HG02885 (cell line): ENCODE data around the gene IER3IP1.
"Not testable (repeated sequence)": the region's sequence is repeated elsewhere in the genome, so short reads cannot be mapped to it uniquely, and the experiment has no call there.

Experiments
- ATAC-seq: cut with Tn5 transposase; IDR thresholded peaks from one replicate; pipeline ENCODE4 v1.9.1; 2021; ENCODE audit warnings: mild to moderate bottlenecking; ENCODE audit not compliant: unreplicated experiment, poor library complexity

The IER3IP1 gene, protein sequence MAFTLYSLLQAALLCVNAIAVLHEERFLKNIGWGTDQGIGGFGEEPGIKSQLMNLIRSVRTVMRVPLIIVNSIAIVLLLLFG

DNA sequence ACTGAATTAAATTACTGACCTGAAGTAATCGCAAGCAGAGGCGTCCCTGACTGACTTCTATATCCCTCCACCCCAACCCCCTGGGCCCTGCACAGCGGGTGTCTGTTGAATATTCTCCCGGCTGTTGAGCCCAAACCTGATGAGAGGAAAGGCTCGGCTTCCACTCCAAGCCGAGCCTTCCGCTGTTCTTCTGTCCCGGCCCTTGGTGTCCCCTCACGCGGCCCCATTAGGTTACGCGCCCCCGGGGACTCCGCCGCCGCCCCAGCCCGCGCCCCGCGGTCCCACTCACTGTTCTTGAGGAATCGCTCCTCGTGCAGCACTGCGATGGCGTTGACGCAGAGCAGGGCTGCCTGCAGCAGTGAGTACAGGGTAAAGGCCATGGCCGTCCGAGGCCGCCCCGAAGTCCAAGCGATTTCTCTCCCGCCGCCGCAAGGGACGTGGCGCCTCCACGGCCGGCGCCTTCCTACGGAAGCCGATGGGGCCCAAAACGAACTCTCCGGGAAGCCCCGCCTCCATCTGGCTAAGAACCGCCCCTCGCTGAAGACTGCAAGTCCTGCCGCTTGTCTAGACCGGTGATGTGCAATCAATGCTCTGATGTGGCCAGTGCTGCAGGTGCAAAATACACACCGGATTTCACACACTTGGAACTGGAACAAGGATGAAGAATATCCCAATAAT, at the start of gene IER3IP1:
Gene IER3IP1 (minus strand): TSS at position 467 of the 678 bp plus-strand sequence. CDS start 87 bp downstream, at position 380.
- peak; percentile 92 for ATAC-seq

DNA sequence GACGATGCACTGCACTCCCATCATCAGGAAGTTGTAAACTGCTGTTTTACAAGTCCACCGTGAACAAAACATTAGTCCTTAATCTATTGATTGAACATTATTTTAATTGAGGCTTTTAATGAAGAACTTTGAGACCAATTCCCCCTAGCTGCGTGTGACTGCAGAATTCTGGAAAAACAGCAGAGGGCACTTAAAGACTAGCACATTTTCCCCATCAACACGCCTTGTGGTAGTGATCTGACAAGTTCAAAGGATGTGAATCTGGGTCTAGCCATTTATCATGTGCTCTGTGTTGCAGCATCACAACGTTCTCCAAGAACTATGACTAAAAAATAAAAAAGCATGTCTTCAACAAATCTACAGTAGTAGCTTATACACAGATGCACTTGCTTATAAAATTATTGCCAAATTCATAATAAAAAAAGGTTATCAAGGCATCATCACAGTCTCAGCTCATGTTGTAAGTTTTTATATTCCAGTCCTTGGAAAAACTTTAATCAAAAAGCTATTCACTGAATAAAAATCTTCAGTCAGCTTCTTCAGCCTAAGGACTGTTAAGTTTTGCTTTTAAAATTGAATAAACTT, 39.5 kb upstream of the IER3IP1 start:
- no peak for ATAC-seq

DNA sequence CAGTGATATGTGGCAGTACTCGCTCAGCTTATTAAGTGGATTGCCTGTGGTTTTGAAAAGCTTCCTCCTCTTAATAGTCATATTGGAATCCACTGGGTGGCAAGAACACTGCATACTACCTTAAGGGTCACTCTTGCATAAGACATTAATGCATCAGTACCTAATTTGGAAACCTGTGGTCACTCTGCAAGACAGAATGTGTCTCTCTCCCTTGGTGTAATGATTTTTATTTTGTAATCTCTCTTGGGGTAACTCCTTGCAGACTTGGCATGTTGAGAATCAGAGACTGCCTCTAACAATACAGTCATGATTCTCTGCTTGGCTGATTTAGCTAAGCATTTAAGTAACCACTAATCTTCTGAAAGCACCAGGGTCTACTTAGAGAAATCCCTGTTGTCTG, 33.0 kb upstream of the IER3IP1 start:
- ATAC-seq: no peak

DNA sequence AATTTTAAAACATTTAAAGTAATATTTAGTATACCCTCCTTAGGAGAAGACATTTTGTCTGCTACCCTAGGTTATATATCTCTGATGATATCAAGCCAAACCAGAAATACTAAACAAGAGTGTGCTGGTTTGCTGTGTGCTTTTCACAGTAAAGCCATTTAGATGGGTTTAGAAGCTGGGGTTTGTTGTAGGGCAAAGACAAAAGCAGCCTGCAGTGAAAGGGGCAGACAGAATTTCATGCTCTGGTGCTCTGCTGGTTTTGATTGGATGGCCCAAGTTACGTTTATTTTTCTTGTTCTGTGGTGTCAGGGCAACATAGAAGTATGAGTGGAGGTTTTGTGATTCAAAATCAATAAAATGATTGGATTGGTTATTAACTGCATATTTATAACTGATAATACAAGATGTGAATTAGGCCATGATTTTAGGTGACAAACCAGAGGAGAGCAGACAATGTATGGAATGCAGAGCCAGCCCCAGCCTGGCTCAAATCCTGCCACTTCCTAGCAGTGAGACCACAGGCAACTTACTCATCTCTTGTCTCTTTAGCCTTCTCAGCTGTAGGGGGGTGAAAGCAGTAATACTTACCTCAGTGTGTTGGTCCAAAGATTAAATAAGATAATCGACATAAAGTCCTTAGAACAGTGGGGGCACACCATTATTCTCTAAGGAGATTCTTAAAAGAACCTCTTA, 30.9 kb upstream of the IER3IP1 start:
- no peak for ATAC-seq

DNA sequence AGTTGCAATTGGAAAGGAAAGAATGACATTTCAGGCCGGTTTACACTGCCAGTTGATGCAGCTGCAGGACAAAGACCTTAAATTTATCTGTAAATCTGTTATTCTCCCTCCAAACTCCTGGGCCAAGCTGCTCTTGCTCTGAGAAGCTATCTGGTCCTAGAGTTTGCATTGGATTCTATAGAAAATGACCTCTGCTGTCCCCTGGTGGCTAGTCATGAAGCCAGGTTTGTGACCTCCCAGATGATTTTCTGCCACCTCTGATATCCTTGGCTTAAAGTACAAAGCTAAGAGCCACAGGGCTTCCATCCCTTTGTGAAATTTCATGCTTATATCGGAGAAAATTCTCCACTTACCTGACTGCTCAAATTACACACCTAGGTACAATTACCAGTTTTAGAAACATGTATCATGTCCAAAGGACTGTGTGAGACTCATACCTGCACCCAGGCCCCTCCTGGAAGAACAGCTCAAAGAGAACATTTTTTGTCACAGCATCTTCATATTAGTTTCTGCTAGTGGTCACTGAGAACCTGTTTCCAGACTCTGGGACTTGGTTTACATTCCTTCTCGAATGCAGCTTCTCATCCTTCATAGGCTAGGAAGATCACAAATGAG, 28.9 kb upstream of the IER3IP1 start:
- peak; percentile 64 for ATAC-seq

DNA sequence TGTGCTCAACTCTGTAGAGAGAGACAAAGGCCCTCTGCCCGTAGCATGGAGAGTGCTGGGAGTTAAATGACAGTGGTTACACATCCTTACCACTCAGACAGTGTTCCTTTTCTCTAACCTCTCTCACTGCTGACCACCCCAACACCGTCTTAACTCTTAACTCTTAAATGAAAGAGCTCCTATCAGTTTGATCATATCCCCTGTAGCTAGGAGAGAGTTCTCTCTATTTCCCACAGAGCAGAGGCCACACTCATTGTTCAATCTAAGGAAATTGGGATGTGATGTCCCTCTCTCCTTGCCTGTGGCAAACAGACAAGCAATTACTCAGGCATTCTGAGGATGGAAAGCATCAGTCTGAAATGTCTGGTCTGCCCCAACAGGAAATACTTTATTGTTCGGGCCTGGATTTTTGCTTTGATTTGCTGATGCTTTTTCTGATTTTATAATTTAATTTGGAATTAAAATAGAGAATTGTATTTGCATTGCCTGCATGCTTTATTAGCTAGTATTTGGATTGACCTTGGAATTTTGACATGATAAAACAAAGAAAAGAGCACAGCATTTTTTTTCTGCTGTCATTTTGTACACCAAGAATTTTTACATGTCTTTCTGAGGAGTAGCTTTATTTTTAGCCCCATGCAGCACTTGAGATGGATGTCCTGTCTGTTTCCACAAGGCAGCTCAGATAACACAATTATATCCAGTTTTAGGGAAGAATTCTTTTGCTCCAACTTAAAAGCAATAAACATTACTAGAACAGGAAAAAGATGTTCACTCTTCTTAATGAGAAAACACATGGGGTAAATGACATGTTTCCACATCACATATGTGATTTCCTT, 27.7 kb upstream of the IER3IP1 start:
- no peak for ATAC-seq

DNA sequence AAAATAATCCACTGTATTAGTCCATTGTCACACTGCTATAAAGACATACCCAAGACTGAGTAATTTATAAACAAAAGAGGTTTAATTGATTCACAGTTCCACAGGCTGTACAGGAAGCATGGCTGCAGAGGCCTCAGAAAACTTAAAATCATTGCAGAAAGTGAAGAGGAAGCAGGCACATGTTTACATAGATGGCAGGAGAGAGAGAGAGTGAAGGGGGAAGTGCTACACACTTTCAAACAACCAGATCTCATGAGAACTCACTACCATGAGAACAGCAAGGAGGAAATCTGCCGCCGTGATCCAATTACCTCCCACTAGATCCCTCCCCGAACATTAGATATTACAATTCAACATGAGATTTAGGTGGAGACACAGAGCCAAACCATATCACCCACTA, 19.8 kb upstream of the IER3IP1 start:
- not testable (repeated sequence) for ATAC-seq

DNA sequence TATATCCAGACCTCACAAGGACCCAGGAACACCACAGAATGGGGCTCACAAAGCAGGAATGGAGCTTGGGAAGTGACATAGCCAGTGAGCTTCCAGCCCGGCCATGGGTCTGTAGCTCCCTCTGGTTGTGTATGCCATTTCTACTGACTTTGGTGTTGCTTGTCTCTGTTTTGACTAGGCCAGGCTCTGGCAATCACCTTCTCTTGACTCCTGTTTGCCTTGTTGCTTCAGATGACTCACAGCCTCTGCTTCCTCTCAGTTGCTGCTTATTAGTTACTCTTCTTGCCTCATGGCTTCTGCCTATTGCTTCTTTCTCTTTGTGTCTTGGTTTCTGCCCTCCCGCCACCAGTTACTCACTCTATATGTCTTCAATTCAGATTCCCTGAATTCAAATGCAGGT, 15.8 kb upstream of the IER3IP1 start:
- no peak for ATAC-seq

DNA sequence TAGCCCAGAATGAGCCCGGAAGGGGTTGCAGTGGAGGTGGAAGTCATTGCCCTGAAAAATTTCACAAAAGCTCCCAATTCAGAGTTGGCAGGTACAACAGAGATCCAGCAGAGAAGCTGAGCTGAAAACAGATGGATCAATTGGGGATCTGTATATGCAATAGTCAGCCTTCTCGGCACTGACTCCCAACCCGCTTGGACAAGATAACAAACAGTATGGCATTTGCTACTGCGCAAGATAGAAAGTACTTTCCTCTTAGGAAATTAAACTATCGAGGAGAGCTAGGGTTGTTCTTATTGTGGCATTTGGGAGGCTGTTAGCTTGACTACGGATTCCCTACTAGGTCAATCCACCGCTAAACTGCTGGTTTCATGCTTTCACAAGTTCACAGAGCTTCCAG, 11.6 kb upstream of the IER3IP1 start:
- no peak for ATAC-seq

DNA sequence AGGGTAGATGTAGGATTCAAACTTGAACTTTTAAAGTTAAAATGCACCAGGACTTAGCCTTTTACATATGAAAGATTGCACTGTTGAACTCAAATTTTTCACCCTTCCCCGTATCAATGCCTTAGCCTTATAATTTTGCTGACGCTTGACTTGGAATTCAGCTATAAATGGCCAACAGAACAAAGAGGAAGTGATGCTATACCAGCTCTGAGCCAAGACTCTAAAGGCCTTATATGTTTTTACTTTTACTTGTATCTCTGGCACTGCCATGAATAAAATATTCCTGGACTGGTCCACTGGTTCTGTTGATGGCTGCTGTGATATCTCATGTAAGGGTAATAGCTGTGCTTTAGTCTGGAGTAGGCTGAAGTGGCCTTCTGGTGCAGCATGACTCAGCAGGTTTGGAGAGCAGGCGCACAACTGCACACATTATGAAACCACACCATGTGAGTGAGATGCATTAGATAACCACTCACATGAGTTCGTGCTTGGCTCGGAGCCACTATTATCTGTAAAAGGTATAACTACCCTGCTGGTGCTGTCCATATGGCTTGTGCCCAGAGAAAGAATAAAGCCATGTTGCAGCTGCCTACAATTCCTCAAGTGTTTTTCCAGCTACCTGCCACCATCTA, 8.4 kb upstream of the IER3IP1 start:
- ATAC-seq: no peak

DNA sequence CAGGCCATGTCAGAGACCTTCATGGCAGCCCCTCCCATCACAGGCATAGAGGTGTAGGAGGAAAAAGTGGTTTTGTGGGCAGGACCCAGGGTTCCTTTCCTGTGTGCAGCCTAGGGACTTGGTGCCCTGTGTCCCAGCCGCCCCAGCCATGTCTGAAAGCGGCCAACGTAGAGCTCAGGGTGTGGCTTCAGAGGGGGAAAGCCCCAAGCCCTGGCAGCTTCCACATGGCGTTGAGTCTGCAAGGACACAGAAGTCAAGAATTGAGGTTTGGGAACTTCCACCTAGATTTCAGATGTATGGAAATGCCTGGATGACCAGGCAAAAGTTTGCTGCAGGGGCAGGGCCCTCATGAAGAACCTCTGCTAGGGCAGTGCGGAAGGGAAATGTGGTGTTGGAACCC, 6.0 kb upstream of the IER3IP1 start:
- ATAC-seq: not testable (repeated sequence)

DNA sequence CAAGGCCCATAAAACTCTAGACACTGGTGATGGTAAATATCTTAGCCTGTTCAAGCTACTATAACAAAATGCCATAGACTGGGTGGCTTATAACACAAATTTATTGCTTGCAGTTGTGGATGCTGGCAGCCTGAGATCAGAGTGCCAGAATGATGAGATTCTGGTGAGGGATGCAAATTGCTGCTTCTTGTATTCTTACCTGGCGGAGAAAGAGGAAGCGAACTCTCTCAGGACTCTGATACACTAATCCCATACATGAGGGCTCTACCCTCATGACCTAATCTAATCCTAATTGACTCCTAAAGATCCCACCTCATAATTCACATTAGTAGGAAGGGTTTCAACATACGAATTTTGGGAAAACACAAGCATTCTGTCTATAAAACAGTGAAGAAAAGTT, 4.6 kb upstream of the IER3IP1 start:
- no peak for ATAC-seq

DNA sequence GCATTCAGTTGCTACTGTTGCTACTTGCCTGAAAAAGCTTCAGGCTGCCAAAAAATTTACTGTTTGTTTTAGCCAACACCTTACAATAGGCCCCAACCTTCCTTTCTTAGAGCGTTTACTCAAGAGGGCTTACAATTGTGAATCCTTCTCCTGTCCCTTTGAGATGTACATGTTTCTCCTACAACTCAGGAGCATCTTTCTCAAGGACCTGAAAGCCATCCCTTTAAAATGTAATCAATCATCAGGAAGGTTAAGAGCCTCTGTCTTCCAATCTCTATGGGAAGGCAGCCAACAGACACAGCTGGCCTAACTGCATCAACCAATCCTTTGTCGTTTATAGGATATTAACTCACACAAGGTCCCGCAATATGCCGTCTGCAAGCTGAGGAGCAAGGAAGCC, 3.4 kb upstream of the IER3IP1 start:
- ATAC-seq: no peak

DNA sequence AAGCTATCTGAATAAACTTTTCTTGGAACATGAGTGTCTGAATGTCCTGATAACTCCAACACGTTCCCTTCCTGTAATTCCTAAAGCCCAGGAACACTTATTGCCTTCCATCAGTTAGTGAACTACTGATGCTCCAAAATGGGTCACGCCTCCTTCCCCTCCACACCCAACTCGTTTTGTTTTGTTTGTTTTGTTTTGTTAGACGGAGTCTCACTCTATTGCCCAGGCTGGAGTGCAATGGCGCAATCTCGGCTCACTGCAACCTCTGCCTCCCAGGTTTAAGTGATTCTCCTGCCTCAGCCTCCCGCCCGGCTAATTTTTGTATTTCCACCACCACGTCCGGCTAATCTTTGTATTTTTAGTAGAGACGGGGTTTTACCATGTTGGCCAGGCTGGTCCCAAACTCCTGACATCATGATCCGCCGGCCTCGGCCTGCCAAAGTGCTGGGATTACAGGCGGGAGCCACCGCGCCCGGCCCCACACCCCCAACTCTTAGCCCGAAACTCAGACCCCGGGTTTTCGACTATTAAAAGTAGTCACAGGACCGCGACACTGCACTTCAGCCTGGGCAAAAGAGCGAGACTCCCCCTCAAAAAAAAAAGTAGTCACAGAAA, 774 bp downstream of the IER3IP1 start:
- peak; percentile 9 for ATAC-seq

DNA sequence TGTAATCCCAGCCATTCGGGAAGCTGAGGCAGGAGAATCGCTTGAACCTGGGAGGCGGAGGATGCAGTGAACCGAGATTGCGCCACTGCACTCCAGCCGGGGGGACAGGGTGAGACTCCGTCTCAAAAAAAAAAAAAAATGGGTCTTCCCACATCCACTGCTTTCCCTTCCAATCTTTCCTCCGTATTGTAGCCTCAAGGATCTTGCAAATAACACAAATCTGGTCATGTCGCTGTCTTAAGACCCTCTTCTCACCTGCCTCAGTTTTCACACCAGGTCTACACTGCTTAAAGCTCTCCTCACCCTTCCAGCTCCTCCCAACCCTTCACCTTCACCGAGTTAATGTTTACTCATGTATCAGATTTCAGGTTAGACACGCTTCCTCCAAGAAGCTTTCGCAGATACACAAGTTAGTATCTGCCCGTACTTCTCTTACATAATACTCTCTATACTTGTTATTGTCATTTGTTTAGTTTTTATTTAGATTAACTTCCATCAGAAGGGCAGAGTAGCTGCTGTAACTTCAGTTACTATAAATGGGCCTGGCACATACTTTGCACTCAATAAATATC, 1.5 kb downstream of the IER3IP1 start:
- no peak for ATAC-seq

DNA sequence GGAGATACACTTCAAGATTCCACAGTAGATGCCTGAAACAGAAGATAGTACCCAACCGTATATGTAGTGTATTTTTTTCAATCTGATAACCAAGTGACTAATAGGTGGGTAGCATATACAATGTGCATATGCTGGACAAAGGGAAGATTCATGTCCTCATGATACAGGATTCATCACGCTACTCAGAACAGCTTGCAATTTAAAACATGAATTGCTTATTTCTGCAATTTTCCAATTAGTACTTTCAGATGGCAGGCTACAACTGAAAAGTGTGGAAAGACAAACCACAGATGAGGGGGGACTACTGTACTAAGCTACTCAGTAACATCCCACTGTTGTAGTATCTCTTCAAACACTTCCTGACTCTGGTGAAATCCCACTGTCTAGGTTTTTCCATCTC, 3.7 kb downstream of the IER3IP1 start:
- no peak for ATAC-seq

DNA sequence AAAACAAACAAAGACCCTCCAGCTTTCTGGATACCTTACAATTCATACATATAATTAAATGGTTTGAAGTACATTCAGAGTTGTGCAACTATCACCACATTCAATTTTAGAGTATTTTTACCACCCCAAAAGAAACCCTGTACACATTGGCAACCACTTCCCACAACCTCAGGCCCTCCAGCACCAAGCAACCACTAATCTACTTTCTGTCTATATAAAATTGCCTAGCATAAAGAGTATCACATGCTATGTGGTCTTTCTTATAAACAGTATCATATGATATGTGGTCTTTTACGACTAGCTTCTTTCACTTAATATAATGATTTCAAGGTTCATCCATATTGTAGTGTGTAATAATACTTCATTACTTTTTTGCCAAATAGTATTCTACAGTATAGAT, 7.3 kb downstream of the IER3IP1 start:
- ATAC-seq: no peak

DNA sequence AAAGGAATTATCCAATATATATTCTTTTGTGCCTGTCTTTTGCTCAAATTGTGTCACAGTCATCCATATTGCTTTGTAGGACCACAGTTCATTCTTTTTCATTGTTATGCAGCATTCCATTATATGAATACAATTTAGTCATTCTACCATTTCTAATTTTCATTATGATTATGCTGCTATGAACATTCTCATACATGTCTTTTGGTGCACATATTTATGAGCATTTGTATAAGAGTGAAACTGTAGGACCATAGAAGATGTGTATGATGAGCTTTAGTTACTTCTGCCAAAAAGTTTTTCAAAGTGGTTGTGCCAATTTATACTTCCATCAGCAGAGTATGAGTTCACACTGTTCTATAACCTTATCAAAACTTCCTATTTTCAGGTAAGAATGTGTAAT, 7.7 kb downstream of the IER3IP1 start:
- ATAC-seq: no peak

DNA sequence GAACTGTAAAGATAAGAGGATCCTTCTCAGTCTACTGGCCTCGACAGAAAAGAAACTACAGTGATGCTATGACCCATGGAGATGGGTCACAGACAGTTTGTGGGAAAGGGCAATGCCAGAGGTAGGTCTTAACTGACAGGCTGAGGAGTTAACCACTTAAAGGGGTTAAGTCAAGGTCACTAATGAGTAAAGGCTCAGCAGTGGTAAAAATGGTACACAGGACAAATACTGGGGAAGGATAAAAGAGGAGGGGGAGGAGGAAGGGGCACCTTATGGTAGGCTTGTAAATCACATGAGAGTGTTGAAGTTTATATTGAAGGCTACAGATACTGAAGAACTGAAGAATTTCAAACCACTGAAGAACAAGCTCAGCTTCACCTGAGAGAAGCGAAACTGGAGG, 9.9 kb downstream of the IER3IP1 start:
- no peak for ATAC-seq
